CD8-positive, alpha-beta memory T cell (primary cell): Measurements from ENCODE around the gene PLEKHF1. TPM values are rescaled to one million over a fixed set of nuclear protein-coding genes. Genes with fewer than 3 reads are reported as not detected.

Experiments used
- CTCF ChIA-PET: fragments of 350-600 bp; sonication (Branson Sonifier 250); formaldehyde crosslinking; loops from one replicate; lab custom pipeline; 2021; ENCODE audit warnings: antibody characterized with exemption; lab: Charles Lee
- POLR2A ChIA-PET: fragments of 350-600 bp; sonication (Branson Sonifier 250); formaldehyde crosslinking; loops from one replicate; lab custom pipeline; 2021; ENCODE audit warnings: antibody characterized with exemption; lab: Charles Lee
- DNase-seq, 5 donors: peaks; one replicate each; pipeline versions ENCODE4 v3.0.0 to v3.0.0-alpha.2; 2020 to 2022; ENCODE audit warnings: mixed read lengths in 1 of 5
- H3K27ac ChIP-seq: one replicate; pipeline ENCODE4 v1.7.0; 2013; ENCODE audit warnings: low read depth, mild to moderate bottlenecking, low read length, moderate library complexity
- H3K27me3 ChIP-seq: 2 replicates; pipeline ENCODE4 v1.7.0; 2013; ENCODE audit warnings: low read length, mild to moderate bottlenecking; ENCODE audit not compliant: insufficient read depth, poor library complexity, severe bottlenecking
- H3K36me3 ChIP-seq: 2 replicates; pipeline ENCODE4 v1.7.0; 2013; ENCODE audit warnings: mild to moderate bottlenecking, low read length, moderate library complexity; ENCODE audit not compliant: insufficient read depth
- H3K4me1 ChIP-seq: 2 replicates; pipeline ENCODE4 v1.7.0; 2013; ENCODE audit warnings: mild to moderate bottlenecking, low read length, moderate library complexity; ENCODE audit not compliant: insufficient read depth
- H3K4me3 ChIP-seq: 2 replicates; pipeline ENCODE4 v1.7.0; 2013; ENCODE audit warnings: mild to moderate bottlenecking, low read length
- H3K9me3 ChIP-seq: 2 replicates; pipeline ENCODE4 v1.7.0; 2013; ENCODE audit warnings: mild to moderate bottlenecking, low read length
- H3K27ac Mint-ChIP-seq, 8 donors: one replicate each; pipeline ENCODE4 v1.8.0; 2020 to 2021; ENCODE audit warnings: mixed read lengths in 8 of 8, mild to moderate bottlenecking in 6 of 8, inconsistent platforms in 3 of 8, moderate library complexity in 3 of 8
- H3K27me3 Mint-ChIP-seq, 2 donors: one replicate each; pipeline ENCODE4 v1.8.0; 2020 to 2021; ENCODE audit warnings: mixed read lengths in 2 of 2, mild to moderate bottlenecking in 1 of 2, moderate library complexity in 1 of 2
- H3K36me3 Mint-ChIP-seq, 3 donors: one replicate each; pipeline ENCODE4 v1.8.0; 2020 to 2021; ENCODE audit warnings: mixed read lengths in 3 of 3, inconsistent platforms in 1 of 3, mild to moderate bottlenecking in 1 of 3
- H3K4me1 Mint-ChIP-seq, 3 donors: one replicate each; pipeline ENCODE4 v1.8.0; 2020 to 2021; ENCODE audit warnings: mixed read lengths in 3 of 3, inconsistent platforms in 1 of 3, mild to moderate bottlenecking in 1 of 3
- H3K4me3 Mint-ChIP-seq, 7 donors: one replicate each; pipeline ENCODE4 v1.8.0; 2020 to 2021; ENCODE audit warnings: mixed read lengths in 7 of 7, mild to moderate bottlenecking in 6 of 7, moderate library complexity in 4 of 7, inconsistent platforms in 2 of 7
- H3K9me3 Mint-ChIP-seq, 5 donors: one replicate each; pipeline ENCODE4 v1.8.0; 2020 to 2022; ENCODE audit warnings: mixed read lengths in 5 of 5, mild to moderate bottlenecking in 3 of 5, moderate library complexity in 2 of 5, inconsistent platforms in 1 of 5
- polyA plus RNA-seq: library from polyadenylated mRNA; unstranded; fragments of 300-500 nt; fragmentation: Illumina TruSeq; gene quantifications from one replicate; pipeline ENCODE4 v1.2.3, GENCODE V29; 2021
- total RNA-seq, 2 experiments: library from RNA; stranded (reverse); gene quantifications; one replicate each; pipeline ENCODE4 v1.2.3, GENCODE V29; 2021

The PLEKHF1 gene
- total and polyA plus RNA-seq, 3 experiments from 2014 or later = 21.3 to 57.7 (median 23.0) TPM

DNA sequence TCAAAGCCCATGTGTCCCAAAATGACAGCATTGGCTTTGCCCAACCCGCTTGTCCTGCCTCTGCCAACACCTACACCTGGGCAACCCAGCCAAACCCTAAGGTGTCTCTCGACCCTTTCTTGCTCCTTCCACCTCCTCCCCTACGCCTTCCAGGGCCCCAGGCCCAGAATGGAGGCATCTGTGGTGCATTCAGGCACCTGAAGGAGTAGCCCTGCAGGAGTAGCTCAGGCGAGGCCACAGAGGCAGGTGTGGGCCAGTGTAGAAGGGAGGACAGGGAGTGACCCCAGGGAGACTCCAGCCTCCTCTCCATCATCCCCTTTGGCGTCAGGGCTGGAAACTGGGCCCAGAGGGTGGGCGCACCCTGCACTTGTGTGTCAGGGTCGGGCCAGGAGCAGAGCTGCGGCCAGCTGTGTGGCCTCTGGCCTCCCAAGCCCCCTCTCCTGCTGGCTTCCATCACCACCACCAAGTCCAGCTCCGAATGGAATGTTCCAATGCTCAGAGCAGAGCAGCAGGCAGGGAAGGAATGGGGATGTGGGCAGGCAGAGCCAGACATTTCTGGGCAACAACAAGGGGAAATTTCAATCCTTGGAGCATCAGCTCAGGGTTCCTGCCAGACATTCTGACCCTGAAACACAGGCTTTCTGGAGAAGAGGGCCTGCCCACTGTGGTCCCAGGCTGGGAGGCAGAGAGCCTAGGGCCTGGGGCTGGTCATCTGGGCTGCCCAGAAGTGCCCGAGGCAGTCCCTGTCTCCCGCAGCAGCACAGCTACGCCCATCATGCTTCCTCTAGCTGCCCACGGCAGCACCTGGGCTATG, 16.4 kb downstream of the PLEKHF1 start:
- H3K36me3 ChIP-seq = peaks cover 5% of the 10 kb centered on the region
- H3K4me3 ChIP-seq = peak overlapping the region; percentile 46
- peak overlapping the region; percentile 37 to 97 (median 92) for H3K27ac Mint-ChIP-seq
- ChIA-PET POLR2A (interaction anchor here (0.9 to 2.5 kb wide), 6 partner anchors 9 to 75 kb away, joined by 3 to 14 read pairs (median 4); partner anchors contain the start of genes PLEKHF1 and POP4), CTCF (interaction anchor here (1.0 to 8.0 kb wide), 7 partner anchors 9 to 75 kb away, joined by 4 to 85 read pairs (median 14); partner anchors contain the start of genes PLEKHF1 and POP4)
- H3K27ac ChIP-seq = no peak overlapping the region
- peak overlapping the region in 6 of 7 donors; percentile 52 to 83 (median 78) for H3K4me3 Mint-ChIP-seq
- H3K4me1 Mint-ChIP-seq = peaks cover 58 to 74% (median 64%) of the 10 kb centered on the region in 3 donors
- H3K27me3 Mint-ChIP-seq = no peaks in the 10 kb centered on the region
- H3K9me3 Mint-ChIP-seq = no peaks in the 10 kb centered on the region
- peaks cover 61% of the 10 kb centered on the region for H3K4me1 ChIP-seq
- no peaks in the 10 kb centered on the region for H3K27me3 ChIP-seq
- H3K9me3 ChIP-seq = no peaks in the 10 kb centered on the region
- no peak for DNase-seq
- H3K36me3 Mint-ChIP-seq = peaks cover 0 to 13% (median 1%) of the 10 kb centered on the region in 3 donors

DNA sequence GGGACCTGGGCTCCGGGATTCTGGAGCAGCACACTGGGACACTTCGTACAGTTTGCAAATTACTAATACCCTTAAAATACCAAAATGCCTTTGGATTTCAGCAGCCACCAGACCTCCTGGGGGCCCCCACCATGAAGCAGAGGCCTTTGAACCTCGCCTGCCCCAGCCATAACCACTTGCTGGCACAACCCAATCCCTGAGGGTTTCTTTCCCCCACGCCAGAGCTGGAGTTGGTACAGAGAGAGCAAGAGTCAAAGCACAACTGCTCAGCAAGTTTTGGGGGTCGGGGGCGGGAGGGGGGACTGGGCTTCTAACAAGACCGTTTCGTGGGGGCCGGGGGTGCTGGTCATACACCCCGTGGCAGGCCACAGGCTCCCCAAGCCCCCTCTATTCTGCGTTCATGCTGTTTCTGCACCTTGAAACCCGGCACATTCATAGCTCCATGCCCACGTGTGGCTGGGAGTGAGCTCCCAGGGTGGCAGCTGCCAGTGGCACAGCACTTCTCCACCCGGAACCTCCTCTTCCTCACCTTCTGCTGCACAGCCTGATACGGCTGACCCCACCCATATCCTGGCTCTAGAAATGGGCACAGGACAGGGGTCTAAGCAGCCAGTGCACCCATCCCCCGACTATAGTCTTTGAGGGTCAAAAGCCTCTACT, 17.1 kb downstream of the PLEKHF1 start:
- Histone ChIP-seq H3K27ac (no peak overlapping the region), H3K36me3 (no peaks in the 10 kb centered on the region), H3K4me3 (no peak overlapping the region), H3K9me3 (no peaks in the 10 kb centered on the region), H3K4me1 (peaks cover 54% of the 10 kb centered on the region), H3K27me3 (no peaks in the 10 kb centered on the region)
- DNase-seq = no peak
- H3K9me3 Mint-ChIP-seq = no peaks in the 10 kb centered on the region
- H3K4me3 Mint-ChIP-seq = peak overlapping the region in 1 of 7 donors; percentile 37
- H3K36me3 Mint-ChIP-seq = peaks cover 0 to 7% (median 0%) of the 10 kb centered on the region in 3 donors
- peak overlapping the region in 3 of 8 donors; percentile 22 to 95 (median 81) for H3K27ac Mint-ChIP-seq
- ChIA-PET CTCF (interaction anchor here (1.0 to 8.0 kb wide), 6 partner anchors 8 to 76 kb away, joined by 4 to 85 read pairs (median 14); partner anchors contain the start of genes PLEKHF1 and POP4), POLR2A (interaction anchor here (0.6 to 2.5 kb wide), 3 partner anchors 10 to 159 kb away, joined by 4 to 14 read pairs (median 14); no protein-coding TSS in a partner anchor)
- peaks cover 55 to 66% (median 62%) of the 10 kb centered on the region in 3 donors for H3K4me1 Mint-ChIP-seq
- H3K27me3 Mint-ChIP-seq = no peaks in the 10 kb centered on the region

DNA sequence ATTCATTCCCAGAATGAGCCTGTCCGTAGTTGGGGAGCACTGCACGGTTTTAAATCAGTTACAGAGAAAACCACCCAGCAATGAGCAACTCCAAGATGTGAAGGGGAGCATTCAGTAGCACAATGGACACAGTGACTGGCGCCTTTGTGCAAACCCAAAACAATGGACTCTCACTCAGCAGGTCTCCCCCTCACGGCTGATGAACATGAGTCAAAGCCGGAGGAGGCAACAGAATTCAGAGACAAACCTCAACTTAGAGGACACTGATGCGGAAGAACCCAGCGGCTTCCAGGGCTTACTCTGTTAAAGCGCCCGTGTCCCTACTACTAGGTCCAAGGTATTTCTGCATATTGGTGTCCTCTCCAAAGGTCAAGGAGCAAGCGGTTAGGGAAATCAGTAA, 17.7 kb downstream of the PLEKHF1 start:
- Histone ChIP-seq H3K9me3 (no peaks in the 10 kb centered on the region), H3K4me3 (no peak overlapping the region), H3K27me3 (no peaks in the 10 kb centered on the region), H3K36me3 (no peaks in the 10 kb centered on the region), H3K27ac (no peak overlapping the region), H3K4me1 (peaks cover 49% of the 10 kb centered on the region)
- peaks cover 0 to 4% (median 0%) of the 10 kb centered on the region in 3 donors for H3K36me3 Mint-ChIP-seq
- H3K27ac Mint-ChIP-seq = peak overlapping the region in 5 of 8 donors; percentile 17 to 81 (median 55)
- H3K27me3 Mint-ChIP-seq = no peaks in the 10 kb centered on the region
- peaks cover 51 to 61% (median 60%) of the 10 kb centered on the region in 3 donors for H3K4me1 Mint-ChIP-seq
- peak overlapping the region in 1 of 7 donors; percentile 17 for H3K4me3 Mint-ChIP-seq
- no peaks in the 10 kb centered on the region for H3K9me3 Mint-ChIP-seq
- no peak for DNase-seq
- ChIA-PET POLR2A (interaction anchor here (0.6 to 2.5 kb wide), 2 partner anchors 11 to 160 kb away, joined by 14 read pairs; no protein-coding TSS in a partner anchor), CTCF (interaction anchor here (1.4 to 8.0 kb wide), 5 partner anchors 11 to 33 kb away, joined by 3 to 85 read pairs (median 8); partner anchors contain the start of gene PLEKHF1)

DNA sequence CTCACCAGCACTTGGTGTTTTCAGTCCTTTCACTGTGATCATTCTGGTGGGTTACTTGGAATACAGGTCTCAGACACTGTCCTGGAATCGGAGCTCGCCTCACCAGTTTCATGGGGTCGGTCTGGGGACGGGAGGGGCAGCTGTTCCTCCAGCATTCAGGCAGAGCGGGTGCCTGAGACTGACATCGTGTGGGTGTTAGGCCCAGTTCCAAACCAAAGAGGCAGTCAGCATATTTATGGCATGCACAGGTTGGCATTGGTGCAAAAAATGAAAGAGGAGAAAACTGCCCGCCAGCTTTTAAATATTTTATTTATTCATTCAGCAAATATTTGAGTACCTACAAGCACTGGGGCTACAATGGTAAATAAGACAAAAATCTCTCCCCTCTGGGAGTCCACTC, 20.1 kb downstream of the PLEKHF1 start:
- H3K4me1 ChIP-seq = peaks cover 26% of the 10 kb centered on the region
- ChIA-PET CTCF (interaction anchor here (0.9 to 2.5 kb wide), 6 partner anchors 14 to 79 kb away, joined by 3 to 10 read pairs (median 4); partner anchors contain the start of genes PLEKHF1 and POP4), POLR2A (no interaction called here)
- Mint-ChIP-seq H3K27me3 (peaks cover 0 to 1% of the 10 kb centered on the region in 2 donors), H3K27ac (peak overlapping the region in 4 of 8 donors; percentile 14 to 50 (median 16)), H3K36me3 (peaks cover 0 to 4% (median 0%) of the 10 kb centered on the region in 3 donors), H3K4me1 (peaks cover 46 to 50% (median 49%) of the 10 kb centered on the region in 3 donors), H3K9me3 (peaks cover 0 to 4% (median 0%) of the 10 kb centered on the region in 5 donors), H3K4me3 (no peak overlapping the region)
- H3K9me3 ChIP-seq = no peaks in the 10 kb centered on the region
- H3K4me3 ChIP-seq = no peak overlapping the region
- H3K36me3 ChIP-seq = no peaks in the 10 kb centered on the region
- H3K27ac ChIP-seq = no peak overlapping the region
- DNase-seq = no peak
- H3K27me3 ChIP-seq = no peaks in the 10 kb centered on the region

DNA sequence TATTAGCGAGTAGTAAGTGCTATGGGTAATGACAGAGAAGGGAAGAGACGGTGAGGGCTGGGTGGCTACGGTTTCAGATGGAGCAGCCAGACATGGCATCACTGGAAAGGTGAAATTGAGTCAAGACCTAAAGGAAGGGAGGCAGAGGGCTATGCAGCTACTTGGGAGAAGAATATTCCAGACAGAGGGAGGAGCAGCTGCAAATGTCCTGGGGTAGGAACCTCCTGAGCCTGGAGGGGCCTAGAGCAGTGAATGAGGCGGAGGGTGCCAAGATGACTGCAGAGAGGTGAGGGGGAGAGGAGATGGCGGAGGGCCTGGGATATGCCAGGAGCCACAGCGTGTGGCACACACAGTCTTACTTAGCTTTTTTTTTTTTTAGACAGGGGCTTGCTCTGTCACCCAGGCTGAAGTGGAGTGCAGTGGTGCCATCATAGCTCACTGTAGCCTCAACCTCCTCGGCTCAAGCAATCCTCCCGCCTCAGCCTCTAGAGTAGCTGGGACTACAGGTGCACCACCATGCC, 21.1 kb downstream of the PLEKHF1 start:
- H3K4me3 Mint-ChIP-seq = no peak overlapping the region
- H3K4me1 Mint-ChIP-seq = peaks cover 42 to 47% (median 45%) of the 10 kb centered on the region in 3 donors

DNA sequence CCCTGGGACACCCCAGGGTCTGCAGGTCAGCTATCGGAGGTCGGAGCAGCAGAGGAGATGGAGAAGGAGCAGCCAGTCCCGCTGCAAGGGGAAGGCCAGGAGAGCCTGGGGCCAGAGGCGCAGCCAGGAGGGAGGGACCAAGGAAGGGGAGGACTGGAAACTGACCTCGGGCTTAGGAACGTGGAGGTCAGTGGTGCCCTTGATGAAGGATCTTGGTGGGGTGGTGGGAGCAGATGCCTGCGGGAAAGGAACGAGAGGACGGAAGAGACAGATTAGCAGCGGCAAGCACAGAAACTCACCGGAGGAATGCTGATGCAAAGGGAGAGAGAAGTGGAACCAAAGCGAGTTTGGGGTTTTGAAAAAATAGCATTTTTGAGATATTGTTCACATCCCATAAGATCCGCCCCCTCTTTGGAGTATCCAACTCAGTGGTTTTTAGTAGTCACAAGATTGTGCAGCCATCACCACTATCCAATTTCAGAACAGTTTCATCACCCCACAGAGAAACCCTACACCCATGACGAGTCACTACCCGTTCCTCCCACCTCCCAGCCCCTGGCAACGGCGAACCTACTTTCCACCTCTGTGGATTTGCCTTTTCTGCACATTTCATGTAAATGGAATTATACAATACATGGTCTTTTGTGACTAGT, 22.1 kb downstream of the PLEKHF1 start:
- Mint-ChIP-seq H3K27me3 (peaks cover 0 to 1% of the 10 kb centered on the region in 2 donors), H3K4me3 (peak overlapping the region in 1 of 7 donors; percentile 65), H3K36me3 (peaks cover 0 to 4% (median 1%) of the 10 kb centered on the region in 3 donors), H3K4me1 (peaks cover 32 to 38% (median 37%) of the 10 kb centered on the region in 3 donors), H3K9me3 (peaks cover 0 to 4% (median 0%) of the 10 kb centered on the region in 5 donors), H3K27ac (peak overlapping the region in 2 of 8 donors; percentile 47 to 57)
- POLR2A ChIA-PET = no interaction called here
- Histone ChIP-seq H3K27me3 (no peaks in the 10 kb centered on the region), H3K36me3 (no peaks in the 10 kb centered on the region), H3K9me3 (no peaks in the 10 kb centered on the region), H3K4me1 (peaks cover 10% of the 10 kb centered on the region), H3K27ac (peak overlapping the region; percentile 67), H3K4me3 (no peak overlapping the region)
- no peak for DNase-seq
- CTCF ChIA-PET = interaction anchor here (1.2 to 2.8 kb wide), 5 partner anchors 15 to 77 kb away, joined by 3 to 12 read pairs (median 10); no protein-coding TSS in a partner anchor

More for the DNA sequence above, 21.1 kb downstream of the PLEKHF1 start:
- Histone ChIP-seq H3K36me3 (no peaks in the 10 kb centered on the region), H3K27ac (peak overlapping the region; percentile 67), H3K9me3 (no peaks in the 10 kb centered on the region), H3K4me1 (peaks cover 20% of the 10 kb centered on the region), H3K4me3 (no peak overlapping the region), H3K27me3 (no peaks in the 10 kb centered on the region)
- peaks cover 0 to 4% (median 1%) of the 10 kb centered on the region in 3 donors for H3K36me3 Mint-ChIP-seq
- CTCF ChIA-PET = interaction anchor here (0.8 to 2.8 kb wide), 7 partner anchors 9 to 76 kb away, joined by 3 to 12 read pairs (median 7); no protein-coding TSS in a partner anchor
- peaks cover 0 to 1% of the 10 kb centered on the region in 2 donors for H3K27me3 Mint-ChIP-seq
- no peak for DNase-seq
- peaks cover 0 to 4% (median 0%) of the 10 kb centered on the region in 5 donors for H3K9me3 Mint-ChIP-seq
- POLR2A ChIA-PET = interaction anchor here (0.6 kb wide), 1 partner anchor 76 kb away, joined by 4 read pairs; no protein-coding TSS in a partner anchor
- H3K27ac Mint-ChIP-seq = peak overlapping the region in 4 of 8 donors; percentile 7 to 40 (median 20)
